OCI-LY7 (cell line): ENCODE results near the gene FLRT2. TPM values are rescaled to one million over a fixed set of nuclear protein-coding genes. Genes with fewer than 3 reads are reported as not detected.

Experiments used
- BruUV-seq: library from RNA; stranded (reverse); fragments of 400-500 nt; replicated peaks from 2 replicates; lab custom pipeline; 2021; lab: Mats Ljungman, UMichigan
- CTCF ChIA-PET: fragments of 300-600 bp; sonication (Branson Sonifier 250); formaldehyde crosslinking; loops from one replicate; lab custom pipeline; 2022; ENCODE audit warnings: antibody characterized with exemption; ENCODE audit not compliant: unreplicated experiment; lab: Charles Lee
- POLR2A ChIA-PET: fragments of 300-600 bp; sonication (Branson Sonifier 250); formaldehyde crosslinking; loops from one replicate; lab custom pipeline; 2022; ENCODE audit warnings: antibody characterized with exemption; lab: Charles Lee
- DNase-seq: peaks from one replicate; pipeline ENCODE4 v3.0.0-alpha.2; 2015; ENCODE audit warnings: low spot score
- H2AFZ ChIP-seq: fragments of 200-600 bp; sonication (generic), shearing (Covaris generic); 2 replicates; pipeline ENCODE4 v1.6.1; 2014; ENCODE audit warnings: mild to moderate bottlenecking, antibody characterized with exemption, low read length, moderate library complexity
- H3K27ac ChIP-seq: fragments of 200-600 bp; sonication (generic); 2 replicates; pipeline ENCODE4 v1.5.1; 2014; ENCODE audit warnings: mixed run types, low read depth, mild to moderate bottlenecking, moderate library complexity, low read length, inconsistent platforms; ENCODE audit not compliant: poor library complexity, severe bottlenecking
- H3K36me3 ChIP-seq: fragments of 200-600 bp; sonication (generic); 2 replicates; pipeline ENCODE4 v1.6.1; 2014; ENCODE audit warnings: mild to moderate bottlenecking, antibody characterized with exemption, low read length, moderate library complexity, mixed read lengths; ENCODE audit not compliant: insufficient read depth
- H3K4me1 ChIP-seq: fragments of 200-600 bp; sonication (generic); 2 replicates; pipeline ENCODE4 v1.5.1; 2014; ENCODE audit warnings: mild to moderate bottlenecking, low read length; ENCODE audit not compliant: insufficient read depth, poor library complexity, severe bottlenecking
- H3K4me2 ChIP-seq: fragments of 200-600 bp; sonication (generic); 2 replicates; pipeline ENCODE4 v1.6.1; 2014; ENCODE audit warnings: mild to moderate bottlenecking, low read length
- H3K4me3 ChIP-seq: fragments of 200-600 bp; sonication (generic); 2 replicates; pipeline ENCODE4 v1.5.1; 2014; ENCODE audit warnings: mild to moderate bottlenecking, low read depth, low read length; ENCODE audit not compliant: poor library complexity, severe bottlenecking
- H3K79me2 ChIP-seq: fragments of 200-600 bp; sonication (generic); 2 replicates; pipeline ENCODE4 v1.6.1; 2016; ENCODE audit warnings: low read depth, mild to moderate bottlenecking, low read length, moderate library complexity, mixed read lengths; ENCODE audit not compliant: insufficient read depth
- H3K9me2 ChIP-seq: fragments of 200-600 bp; sonication (generic); 2 replicates; pipeline ENCODE4 v1.6.1; 2016; ENCODE audit warnings: mild to moderate bottlenecking, low read length, mixed read lengths; ENCODE audit not compliant: insufficient read depth
- H3K9me3 ChIP-seq: fragments of 200-600 bp; sonication (generic); 2 replicates; pipeline ENCODE4 v1.6.1; 2014; ENCODE audit warnings: mild to moderate bottlenecking, mixed run types, low read length, mixed read lengths
- H4K20me1 ChIP-seq: fragments of 200-600 bp; sonication (generic); 2 replicates; pipeline ENCODE4 v1.6.1; 2014; ENCODE audit warnings: mild to moderate bottlenecking, antibody characterized with exemption, low read length, moderate library complexity, mixed read lengths; ENCODE audit not compliant: insufficient read depth
- CTCF ChIP-seq: fragments of 200-600 bp; sonication (generic); conservative IDR thresholded peaks from 2 replicates; pipeline ENCODE4 v1.5.1; 2014; ENCODE audit warnings: mild to moderate bottlenecking, antibody characterized with exemption, low read length, moderate library complexity, mixed read lengths
- EZH2phosphoT487 ChIP-seq: fragments of 200-600 bp; sonication (generic); IDR thresholded peaks from 2 replicates; pipeline ENCODE4 v1.6.1; 2018; ENCODE audit warnings: low read depth, borderline replicate concordance, mild to moderate bottlenecking, mixed run types, antibody characterized with exemption, low read length, moderate library complexity, mixed read lengths
- intact Hi-C: fragments of 100-400 bp; cut with micrococcal nuclease; formaldehyde crosslinking; loops from one replicate; pipeline ENCODE4 v1.10.0; 2022; ENCODE audit not compliant: unreplicated experiment
- total RNA-seq, 2 experiments: library from RNA; depleted of rRNA in 1 of 2; stranded (reverse); fragments of >200 nt in 1 of 2; shearing (Covaris generic) in 1 of 2; gene quantifications; 2 replicates each; pipeline ENCODE4 v1.2.3, GENCODE V29; 2014 to 2022

The FLRT2 gene
- total RNA-seq, 2 experiments from 2014 or later: not detected

- no peaks in the 10 kb centered on the region for H3K79me2 ChIP-seq
- H3K4me1 ChIP-seq: no peaks in the 10 kb centered on the region
- no peak overlapping the region for H3K4me2 ChIP-seq
- H3K27ac ChIP-seq: no peak overlapping the region
- H2AFZ ChIP-seq: no peak overlapping the region
- TF ChIP-seq EZH2phosphoT487 (no peak), CTCF (no peak)
- BruUV-seq: no TSS peak
- no peaks in the 10 kb centered on the region for H3K9me2 ChIP-seq
- no peaks in the 10 kb centered on the region for H4K20me1 ChIP-seq
- no peaks in the 10 kb centered on the region for H3K9me3 ChIP-seq
- CTCF ChIA-PET: no interaction called here
- POLR2A ChIA-PET: no interaction called here
- intact Hi-C loops: no loop called here
- no peaks in the 10 kb centered on the region for H3K36me3 ChIP-seq
- no peak overlapping the region for H3K4me3 ChIP-seq
- DNase-seq: no peak
Measured at GRCh38 chr14:85554106-85554505, 24.2 kb downstream of the FLRT2 start.

GRCh38 chr14:85556267-85556666 is 26.3 kb downstream of the FLRT2 start:
- TF ChIP-seq EZH2phosphoT487 (no peak), CTCF (no peak)
- Histone ChIP-seq H4K20me1 (no peaks in the 10 kb centered on the region), H3K9me3 (no peaks in the 10 kb centered on the region), H3K4me2 (no peak overlapping the region), H3K9me2 (no peaks in the 10 kb centered on the region), H3K79me2 (no peaks in the 10 kb centered on the region), H3K4me1 (no peaks in the 10 kb centered on the region), H3K36me3 (no peaks in the 10 kb centered on the region), H3K4me3 (no peak overlapping the region), H3K27ac (no peak overlapping the region), H2AFZ (no peak overlapping the region)
- CTCF ChIA-PET: no interaction called here
- BruUV-seq: no TSS peak
- POLR2A ChIA-PET: no interaction called here
- intact Hi-C loops: no loop called here
- no peak for DNase-seq

DNA sequence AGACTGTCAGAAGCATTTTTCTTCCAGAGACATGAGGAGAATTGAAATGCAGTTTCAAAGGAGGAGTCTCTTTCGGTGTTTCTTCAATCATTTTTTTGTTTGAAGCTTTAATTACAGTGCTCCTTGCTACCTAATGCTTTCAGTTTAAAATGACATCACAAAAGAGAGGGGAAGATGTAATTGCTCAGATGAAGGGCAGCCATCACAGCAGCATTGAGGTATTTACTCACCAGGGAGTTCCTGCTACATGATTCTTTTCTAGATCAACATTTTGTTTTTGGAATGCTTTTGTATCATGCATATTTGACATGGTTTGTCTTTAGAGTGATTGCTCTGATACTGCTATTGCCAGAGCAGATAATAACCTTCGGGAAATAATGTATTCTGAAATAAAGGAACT is 28.6 kb downstream of the FLRT2 start:
- Histone ChIP-seq H3K9me3 (no peaks in the 10 kb centered on the region), H3K4me3 (no peak overlapping the region), H4K20me1 (no peaks in the 10 kb centered on the region), H3K4me2 (no peak overlapping the region), H3K9me2 (no peaks in the 10 kb centered on the region), H2AFZ (no peak overlapping the region), H3K36me3 (no peaks in the 10 kb centered on the region), H3K4me1 (no peaks in the 10 kb centered on the region), H3K27ac (no peak overlapping the region), H3K79me2 (no peaks in the 10 kb centered on the region)
- BruUV-seq: no TSS peak
- no peak for DNase-seq
- no peak for TF ChIP-seq CTCF
- no peak for TF ChIP-seq EZH2phosphoT487
- intact Hi-C loops: no loop called here
- CTCF ChIA-PET: no interaction called here
- POLR2A ChIA-PET: no interaction called here
